Measurements from ENCODE around the gene CFAP100.

CFAP100 gene

DNA sequence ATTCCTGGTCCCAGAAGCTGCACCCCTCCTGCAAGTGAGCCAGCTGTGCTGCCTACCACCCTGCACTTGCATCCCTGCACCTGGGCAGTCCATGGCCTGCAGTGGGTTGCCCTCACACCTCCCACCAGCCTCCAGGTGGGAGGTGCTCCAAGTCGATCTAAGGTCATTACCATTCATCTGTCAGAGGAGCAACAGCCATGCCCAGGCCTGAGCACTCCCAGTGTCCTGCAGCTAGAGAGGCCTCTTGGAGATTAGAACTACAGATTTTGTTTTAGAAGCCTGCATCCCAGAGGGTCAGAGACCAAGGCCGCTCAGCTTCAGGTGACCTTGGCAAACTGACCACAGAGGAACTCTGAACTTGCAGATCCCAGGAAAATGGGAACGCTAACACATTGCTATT, 90.0 kb downstream of the CFAP100 start:
- no peak for DNase-seq

DNA sequence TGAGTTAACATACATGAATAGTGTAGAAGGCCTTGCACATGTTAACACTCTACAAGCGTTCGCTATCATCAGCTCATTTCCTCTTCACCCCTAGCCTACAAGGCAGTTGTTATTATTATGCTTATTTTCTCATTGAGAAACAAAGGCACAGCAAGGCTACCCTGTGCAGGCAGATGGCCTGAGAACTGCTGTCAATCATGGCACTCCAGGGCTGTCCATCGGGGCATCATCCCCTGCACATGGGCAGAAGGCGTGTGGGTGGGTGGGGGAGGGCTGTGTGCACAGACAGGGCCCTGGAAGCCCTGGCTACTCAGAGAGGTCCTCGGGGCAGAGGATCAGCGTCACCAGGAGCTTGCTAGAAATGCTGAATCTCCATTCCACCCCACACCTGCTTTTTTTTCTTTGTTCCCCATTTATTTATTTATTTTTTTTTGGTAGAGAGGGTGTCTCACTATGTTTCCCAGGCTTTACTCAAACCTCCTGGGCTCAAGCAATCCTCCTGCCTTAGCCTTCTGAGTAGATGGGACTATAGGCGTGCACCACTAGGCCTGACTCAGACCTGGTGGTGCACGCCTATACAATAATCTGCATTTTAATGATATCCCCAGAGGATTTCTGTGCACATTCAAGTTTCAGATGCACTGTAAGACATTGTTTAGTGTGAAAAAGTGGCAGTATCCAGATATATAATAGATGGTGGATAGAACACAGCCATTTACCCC, 90.6 kb downstream of the CFAP100 start:
- no peak for DNase-seq

DNA sequence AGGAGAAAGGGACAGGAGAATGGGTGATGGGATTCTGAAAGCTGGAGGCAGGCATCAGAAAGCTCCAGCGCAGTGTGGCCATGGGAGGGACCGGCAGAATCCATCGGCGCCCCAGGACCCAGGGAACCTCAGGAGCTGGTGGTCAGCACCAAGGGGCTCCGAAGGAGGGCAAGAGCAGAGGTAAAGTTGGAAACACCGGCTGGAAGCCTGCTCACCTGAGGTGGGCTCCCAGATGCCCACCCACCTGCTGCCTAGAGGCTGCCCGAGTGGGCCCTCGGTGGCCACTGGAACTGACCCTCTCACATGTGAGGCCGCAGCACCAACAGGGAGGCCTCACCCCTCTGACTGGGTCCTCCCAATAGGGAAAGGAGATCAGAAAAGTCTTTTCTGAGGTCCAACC, 91.2 kb downstream of the CFAP100 start:
- no peak for DNase-seq
